NCI-H226 (cell line): ENCODE measurements around the gene MAP3K12.

Experiments used
- DNase-seq: peaks from one replicate; pipeline ENCODE4 v3.0.0-alpha.2; 2015

Gene MAP3K12

GRCh38 chr12:53489242-53489864, 9.9 kb downstream of the MAP3K12 start:
- DNase-seq: no peak

- no peak for DNase-seq
Measured at GRCh38 chr12:53486736-53487487, 12.3 kb downstream of the MAP3K12 start.

GRCh38 chr12:53485955-53486735, 13.1 kb downstream of the MAP3K12 start:
- no peak for DNase-seq

GRCh38 chr12:53484686-53485575, 14.3 kb downstream of the MAP3K12 start:
- DNase-seq: no peak

- DNase-seq: no peak
Measured at GRCh38 chr12:53483979-53484377, 15.3 kb downstream of the MAP3K12 start.

- no peak for DNase-seq
Measured at GRCh38 chr12:53483225-53483978, 15.9 kb downstream of the MAP3K12 start.

GRCh38 chr12:53482626-53483168, 16.6 kb downstream of the MAP3K12 start:
- no peak for DNase-seq

GRCh38 chr12:53481939-53482586, 17.2 kb downstream of the MAP3K12 start:
- DNase-seq: no peak

GRCh38 chr12:53481458-53481857, 17.8 kb downstream of the MAP3K12 start:
- DNase-seq: peak; percentile 58

- DNase-seq: no peak
Measured at GRCh38 chr12:53480491-53481442, 18.5 kb downstream of the MAP3K12 start.

- DNase-seq: no peak
Measured at GRCh38 chr12:53479331-53479730, 19.9 kb downstream of the MAP3K12 start.

- no peak for DNase-seq
Measured at GRCh38 chr12:53478865-53479264, 20.4 kb downstream of the MAP3K12 start.

- DNase-seq: no peak
Measured at GRCh38 chr12:53476769-53477209, 22.5 kb downstream of the MAP3K12 start.

GRCh38 chr12:53474819-53475218, 24.4 kb downstream of the MAP3K12 start:
- no peak for DNase-seq

GRCh38 chr12:53474077-53474476, 25.2 kb downstream of the MAP3K12 start:
- no peak for DNase-seq

- DNase-seq: no peak
Measured at GRCh38 chr12:53472056-53472582, 27.1 kb downstream of the MAP3K12 start.

GRCh38 chr12:53468282-53468681, 31.0 kb downstream of the MAP3K12 start:
- no peak for DNase-seq

GRCh38 chr12:53467880-53468279, 31.4 kb downstream of the MAP3K12 start:
- no peak for DNase-seq

GRCh38 chr12:53467082-53467481, 32.2 kb downstream of the MAP3K12 start:
- no peak for DNase-seq

GRCh38 chr12:53466640-53467039, 32.6 kb downstream of the MAP3K12 start:
- no peak for DNase-seq
